Type B pancreatic cell (in vitro differentiated cells): Measurements from ENCODE around the gene PLCH2. TPM values are rescaled to one million over a fixed set of nuclear protein-coding genes. Genes with fewer than 3 reads are reported as not detected.

ENCODE experiments used
- DNase-seq: peaks from one replicate; pipeline ENCODE4 v3.0.0; 2021; ENCODE audit warnings: mixed read lengths; ENCODE audit not compliant: unreplicated experiment; ENCODE audit errors: extremely low spot score
- H3K27ac Mint-ChIP-seq: 2 replicates; pipeline ENCODE4 v1.8.0; 2021; ENCODE audit warnings: mild to moderate bottlenecking, mixed read lengths
- H3K27me3 Mint-ChIP-seq: 2 replicates; pipeline ENCODE4 v1.8.0; 2021; ENCODE audit warnings: mixed read lengths
- H3K36me3 Mint-ChIP-seq: 2 replicates; pipeline ENCODE4 v1.8.0; 2021; ENCODE audit warnings: mixed read lengths
- H3K4me1 Mint-ChIP-seq: one replicate; pipeline ENCODE4 v1.8.0; 2021; ENCODE audit warnings: mixed read lengths; ENCODE audit not compliant: unreplicated experiment
- H3K4me3 Mint-ChIP-seq: 2 replicates; pipeline ENCODE4 v1.8.0; 2021; ENCODE audit warnings: mild to moderate bottlenecking, mixed read lengths
- H3K9me3 Mint-ChIP-seq: 2 replicates; pipeline ENCODE4 v1.8.0; 2021; ENCODE audit warnings: mixed read lengths
- CTCF ChIP-seq: fragments of 200-600 bp; sonication (generic); conservative IDR thresholded peaks from 2 replicates; pipeline ENCODE4 v1.5.0; 2021; ENCODE audit warnings: antibody characterized with exemption, mild to moderate bottlenecking
- total RNA-seq: library from RNA; stranded (reverse); gene quantifications from 2 replicates; pipeline ENCODE4 v1.2.1, GENCODE V29; 2021; ENCODE audit warnings: low replicate concordance

Gene PLCH2
- total RNA-seq, 1 donor from 2014 or later: 0.82 TPM

GRCh38 chr1:2542246-2542915 is 66.3 kb downstream of the PLCH2 start:
- Mint-ChIP-seq H3K4me3 (peak overlapping the region; percentile 11), H3K4me1 (peaks cover 7% of the 10 kb centered on the region), H3K27me3 (no peaks in the 10 kb centered on the region), H3K27ac (no peak overlapping the region), H3K36me3 (no peaks in the 10 kb centered on the region), H3K9me3 (no peaks in the 10 kb centered on the region)
- TF ChIP-seq CTCF: no peak
- DNase-seq: no peak

GRCh38 chr1:2543543-2544092 is 67.5 kb downstream of the PLCH2 start:
- peaks cover 7% of the 10 kb centered on the region for H3K4me1 Mint-ChIP-seq
- no peak overlapping the region for H3K27ac Mint-ChIP-seq
- H3K4me3 Mint-ChIP-seq: no peak overlapping the region
- H3K9me3 Mint-ChIP-seq: no peaks in the 10 kb centered on the region
- no peak for TF ChIP-seq CTCF
- no peak for DNase-seq
- no peaks in the 10 kb centered on the region for H3K36me3 Mint-ChIP-seq
- H3K27me3 Mint-ChIP-seq: no peaks in the 10 kb centered on the region

GRCh38 chr1:2544093-2544874 is 68.2 kb downstream of the PLCH2 start:
- no peak for DNase-seq
- Mint-ChIP-seq H3K27ac (peak overlapping the region; percentile 43), H3K27me3 (no peaks in the 10 kb centered on the region), H3K4me3 (peak overlapping the region; percentile 22), H3K36me3 (no peaks in the 10 kb centered on the region), H3K9me3 (no peaks in the 10 kb centered on the region), H3K4me1 (peaks cover 7% of the 10 kb centered on the region)
- no peak for TF ChIP-seq CTCF

- no peaks in the 10 kb centered on the region for H3K36me3 Mint-ChIP-seq
- no peaks in the 10 kb centered on the region for H3K9me3 Mint-ChIP-seq
- H3K27ac Mint-ChIP-seq: peak overlapping the region; percentile 43
- peaks cover 7% of the 10 kb centered on the region for H3K4me1 Mint-ChIP-seq
- H3K4me3 Mint-ChIP-seq: peak overlapping the region; percentile 22
- DNase-seq: no peak
- TF ChIP-seq CTCF: no peak
- H3K27me3 Mint-ChIP-seq: no peaks in the 10 kb centered on the region
These were observed 69.0 kb downstream of the PLCH2 start for GRCh38 chr1:2544875-2545640.

GRCh38 chr1:2545754-2546514 is 69.8 kb downstream of the PLCH2 start:
- Mint-ChIP-seq H3K27me3 (no peaks in the 10 kb centered on the region), H3K4me3 (peak overlapping the region; percentile 51), H3K9me3 (no peaks in the 10 kb centered on the region), H3K4me1 (peaks cover 7% of the 10 kb centered on the region), H3K27ac (no peak overlapping the region), H3K36me3 (no peaks in the 10 kb centered on the region)
- DNase-seq: peak; percentile 85
- no peak for TF ChIP-seq CTCF
